HPDE6-E6E7 (cell line): ENCODE results near the gene ZMYND8.
"Not testable (repeated sequence)": the region's sequence is repeated elsewhere in the genome, so short reads cannot be mapped to it uniquely, and the experiment has no call there.

Experiments used
- DNase-seq: peaks from one replicate; pipeline ENCODE4 v3.0.0; 2011; ENCODE audit warnings: missing footprints; ENCODE audit errors: extremely low spot score

The ZMYND8 gene

DNA sequence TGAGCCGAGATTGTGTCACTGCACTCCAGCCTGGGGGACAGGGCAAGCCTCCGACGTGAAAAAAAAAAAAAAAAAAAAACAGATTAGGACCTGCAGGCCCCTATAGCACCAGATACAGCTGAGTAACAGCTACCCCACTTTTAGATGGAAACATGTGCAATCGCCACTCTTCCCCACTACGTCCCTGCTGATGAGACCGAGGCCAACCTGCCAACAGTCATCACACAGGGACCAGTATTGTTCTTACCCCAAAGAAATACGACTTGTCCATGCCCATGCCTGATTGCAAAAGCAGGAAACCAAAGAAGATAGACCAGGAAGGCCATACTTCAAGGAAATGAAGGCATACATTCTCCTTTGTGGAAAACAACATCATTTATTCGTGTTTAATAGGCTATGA, 45.8 kb downstream of the ZMYND8 start:
- no peak for DNase-seq

GRCh38 chr20:47309806-47310426, 46.6 kb downstream of the ZMYND8 start:
- no peak for DNase-seq

DNA sequence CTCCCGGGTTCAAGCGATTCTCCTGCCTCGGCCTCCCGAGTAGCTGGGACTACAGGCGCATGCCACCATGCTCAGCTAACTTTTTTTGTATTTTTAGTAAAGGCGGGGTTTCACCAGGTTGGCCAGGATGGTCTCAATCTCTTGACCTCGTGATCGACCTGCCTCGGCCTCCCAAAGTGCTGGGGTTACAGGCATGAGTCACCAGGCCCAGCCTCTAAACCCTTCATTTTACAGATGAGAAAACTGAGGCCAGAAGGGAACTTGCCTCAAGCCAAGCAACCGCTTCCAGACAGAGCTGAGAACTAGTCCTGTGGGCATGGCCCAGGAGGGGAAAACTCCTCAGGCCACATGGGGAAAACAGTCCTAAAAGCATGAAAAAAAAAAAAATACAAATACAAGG, 47.1 kb downstream of the ZMYND8 start:
- no peak for DNase-seq

DNA sequence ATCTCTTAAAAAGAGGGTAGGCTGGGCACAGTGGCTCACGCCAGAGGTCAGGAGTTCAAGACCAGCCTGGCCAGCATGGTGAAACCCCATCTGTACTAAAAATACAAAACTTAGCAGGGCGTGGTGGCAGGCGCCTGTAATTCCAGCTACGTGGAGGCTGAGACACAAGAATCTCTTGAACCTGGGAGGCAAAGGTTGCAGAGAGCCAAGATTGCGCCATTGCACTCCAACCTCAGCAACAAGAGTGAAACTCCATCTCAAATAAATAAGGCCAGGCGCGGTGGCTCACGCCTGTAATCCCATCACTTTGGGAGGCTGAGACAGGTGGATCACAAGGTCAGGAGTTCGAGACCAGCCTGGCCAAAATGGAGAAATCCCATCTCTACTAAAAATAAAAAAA, 48.9 kb downstream of the ZMYND8 start:
- DNase-seq: not testable (repeated sequence)

DNA sequence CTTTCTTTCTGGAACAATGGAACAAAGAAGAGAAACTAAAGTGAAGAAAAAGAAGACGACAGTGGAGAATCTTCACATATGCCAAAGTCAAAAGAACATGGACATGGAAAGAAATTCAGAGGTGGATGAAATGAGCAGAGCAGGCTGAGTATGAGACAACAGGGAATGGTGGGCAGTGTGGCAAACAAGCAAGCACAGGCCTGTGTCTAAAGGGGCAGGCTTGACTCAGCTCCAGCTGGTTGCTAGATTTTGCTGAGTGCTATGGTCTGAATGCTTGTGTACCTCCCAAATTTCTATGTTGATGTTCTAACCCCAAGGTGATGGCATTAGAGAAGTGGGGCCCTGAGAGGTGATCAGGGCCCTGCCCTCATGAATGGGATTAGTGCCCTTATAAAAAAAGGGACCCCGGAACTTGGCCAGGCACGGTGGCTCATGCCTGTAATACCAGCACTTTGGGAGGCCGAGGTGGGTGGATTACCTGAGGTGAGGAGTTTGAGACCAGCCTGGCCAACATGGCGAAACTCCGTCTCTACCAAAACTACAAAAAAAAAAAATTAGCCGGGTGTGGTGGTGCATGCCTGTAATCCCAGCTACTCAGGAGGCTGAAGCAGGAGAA, 49.6 kb downstream of the ZMYND8 start:
- DNase-seq: no peak

DNA sequence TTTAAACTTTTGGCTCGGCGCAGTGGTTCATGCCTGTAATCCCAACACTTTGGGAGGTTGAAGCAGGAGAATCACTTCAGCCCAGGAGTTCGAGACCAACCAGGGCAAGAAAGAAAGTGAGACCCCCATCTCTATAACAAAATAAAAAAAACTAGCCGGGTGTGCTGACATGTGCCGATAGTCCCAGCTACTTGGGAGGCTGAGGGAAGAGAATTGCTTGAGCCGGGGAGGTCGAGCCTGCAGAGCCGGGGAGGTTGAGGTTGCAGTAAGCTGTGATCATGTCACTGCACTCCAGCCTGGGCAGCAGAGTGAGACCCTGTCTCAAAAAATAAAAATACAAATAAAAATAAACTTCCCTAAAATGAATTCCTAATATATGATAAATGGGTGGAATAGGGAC, 50.4 kb downstream of the ZMYND8 start:
- DNase-seq: no peak

GRCh38 chr20:47305667-47306066, 50.8 kb downstream of the ZMYND8 start:
- DNase-seq: no peak

GRCh38 chr20:47304287-47304686, 52.2 kb downstream of the ZMYND8 start:
- DNase-seq: no peak

DNA sequence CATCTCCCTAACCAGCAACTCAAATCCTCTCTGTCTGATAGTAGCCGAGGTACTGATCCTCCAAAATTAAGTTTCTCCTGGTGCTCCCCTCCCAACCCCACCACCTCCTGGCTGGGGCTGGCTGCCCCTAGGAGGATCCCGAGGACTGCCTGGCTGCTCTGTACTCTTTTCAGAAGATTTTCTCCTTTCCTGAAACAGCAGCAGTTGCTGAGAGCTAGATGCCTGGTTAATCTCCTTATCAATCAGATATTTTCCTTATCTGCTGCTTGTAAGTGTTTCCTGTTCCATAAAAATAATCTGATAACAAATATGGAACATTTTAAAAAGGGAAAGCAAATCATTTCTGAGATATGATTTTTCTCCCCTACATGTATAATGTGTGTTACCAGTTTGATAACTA, 52.8 kb downstream of the ZMYND8 start:
- DNase-seq: no peak

GRCh38 chr20:47300071-47300470, 56.4 kb downstream of the ZMYND8 start:
- DNase-seq: no peak

DNA sequence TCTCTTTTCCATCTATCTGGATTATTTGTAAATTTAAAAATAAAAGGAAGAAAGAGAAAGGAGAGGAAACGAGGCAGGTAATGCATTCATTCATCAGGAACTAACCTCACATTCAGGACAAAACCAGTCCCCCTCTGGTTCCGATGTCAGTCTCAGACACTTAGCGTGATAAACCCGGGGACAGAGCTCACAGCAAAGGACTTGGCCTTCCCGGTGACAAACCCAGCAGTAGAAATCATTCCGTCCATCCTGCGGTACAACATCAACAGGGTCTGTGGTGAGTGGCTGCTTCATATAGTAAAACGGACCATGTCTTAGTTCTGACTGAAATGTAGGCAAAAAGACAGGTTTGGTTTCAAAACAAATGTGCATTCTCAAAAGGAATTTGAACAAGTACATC, 57.9 kb downstream of the ZMYND8 start:
- DNase-seq: no peak

DNA sequence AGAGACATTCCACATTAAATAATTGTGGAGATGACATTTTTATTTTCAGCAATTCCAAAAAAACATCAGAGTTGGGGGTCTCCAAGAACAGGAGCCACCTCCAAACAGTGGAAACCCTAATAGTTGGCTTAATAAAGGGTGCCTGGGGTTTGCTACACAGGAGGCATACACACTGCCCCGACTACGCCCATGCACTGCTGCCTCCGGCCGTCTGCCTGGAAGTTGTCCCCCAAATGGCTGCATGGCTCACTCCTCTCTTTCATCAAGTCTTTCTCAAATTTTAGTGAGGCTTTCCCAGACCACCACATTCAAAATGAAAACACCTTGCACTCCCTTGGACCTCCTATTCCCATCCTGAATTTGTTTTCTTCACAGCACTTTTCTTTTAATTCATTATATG, 58.8 kb downstream of the ZMYND8 start:
- DNase-seq: no peak

DNA sequence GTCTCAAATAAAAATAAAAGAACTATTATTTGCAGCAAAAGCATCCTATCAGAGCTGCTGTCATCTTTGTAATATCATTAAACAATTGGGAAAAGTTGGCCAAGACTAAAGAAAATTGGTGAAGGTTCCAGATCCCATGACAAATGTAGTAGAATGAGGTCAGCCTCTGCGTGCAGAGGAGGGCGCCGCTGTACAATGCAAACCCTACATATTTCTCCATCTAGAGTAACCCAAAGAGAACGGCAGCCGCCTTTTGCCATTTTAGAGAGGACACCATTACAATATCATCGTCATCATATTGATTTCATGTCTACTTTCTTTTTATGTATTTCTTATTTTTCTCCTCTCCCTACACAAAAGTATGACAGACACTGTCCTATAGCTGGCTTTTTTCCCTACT, 59.5 kb downstream of the ZMYND8 start:
- DNase-seq: no peak

DNA sequence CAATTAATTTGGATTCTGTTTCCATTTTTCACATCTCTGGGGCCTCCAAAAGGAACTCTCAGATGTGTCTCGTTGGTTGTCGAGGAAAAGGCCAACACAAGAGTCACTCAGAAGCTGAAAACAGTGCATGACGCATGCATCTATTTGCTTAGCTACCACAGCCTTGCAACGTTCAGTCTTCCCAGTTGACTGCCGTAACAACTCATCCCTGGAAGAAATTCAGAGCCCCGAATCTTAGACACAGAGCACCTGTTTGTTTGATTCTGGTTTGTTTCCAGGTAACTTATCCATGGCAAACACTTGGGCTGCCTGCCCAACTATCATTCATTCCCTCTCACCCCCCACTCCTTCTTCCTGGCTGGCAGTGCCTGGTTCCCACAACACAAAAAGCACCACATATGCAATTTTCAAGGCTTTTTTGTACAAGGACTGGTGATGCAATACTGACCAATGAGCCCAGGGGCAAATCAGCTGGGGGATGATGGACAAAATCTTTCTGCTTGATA, 60.5 kb downstream of the ZMYND8 start:
- no peak for DNase-seq

- no peak for DNase-seq
Observed at GRCh38 chr20:47295129-47295813, 61.2 kb downstream of the ZMYND8 start.

DNA sequence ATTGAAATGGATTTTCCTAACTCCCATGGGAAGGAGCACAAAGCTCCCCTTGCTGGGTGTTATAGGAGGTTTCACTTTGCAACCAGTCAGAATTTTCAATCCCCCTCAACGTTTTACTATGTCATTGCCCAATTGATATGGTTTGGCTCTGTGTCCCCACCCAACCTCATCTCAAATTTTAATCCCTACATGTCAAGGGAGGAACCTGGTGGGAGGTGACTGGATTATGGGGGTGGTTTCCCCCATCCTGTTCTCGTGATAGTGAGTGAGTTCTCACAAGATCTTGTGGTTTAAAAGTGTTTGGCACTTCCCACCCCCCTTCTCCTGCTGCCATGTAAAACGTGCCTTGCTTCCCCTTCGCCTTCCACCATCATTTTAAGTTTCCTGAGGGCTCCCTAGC, 62.9 kb downstream of the ZMYND8 start:
- no peak for DNase-seq

GRCh38 chr20:47292581-47292980, 63.9 kb downstream of the ZMYND8 start:
- no peak for DNase-seq

DNA sequence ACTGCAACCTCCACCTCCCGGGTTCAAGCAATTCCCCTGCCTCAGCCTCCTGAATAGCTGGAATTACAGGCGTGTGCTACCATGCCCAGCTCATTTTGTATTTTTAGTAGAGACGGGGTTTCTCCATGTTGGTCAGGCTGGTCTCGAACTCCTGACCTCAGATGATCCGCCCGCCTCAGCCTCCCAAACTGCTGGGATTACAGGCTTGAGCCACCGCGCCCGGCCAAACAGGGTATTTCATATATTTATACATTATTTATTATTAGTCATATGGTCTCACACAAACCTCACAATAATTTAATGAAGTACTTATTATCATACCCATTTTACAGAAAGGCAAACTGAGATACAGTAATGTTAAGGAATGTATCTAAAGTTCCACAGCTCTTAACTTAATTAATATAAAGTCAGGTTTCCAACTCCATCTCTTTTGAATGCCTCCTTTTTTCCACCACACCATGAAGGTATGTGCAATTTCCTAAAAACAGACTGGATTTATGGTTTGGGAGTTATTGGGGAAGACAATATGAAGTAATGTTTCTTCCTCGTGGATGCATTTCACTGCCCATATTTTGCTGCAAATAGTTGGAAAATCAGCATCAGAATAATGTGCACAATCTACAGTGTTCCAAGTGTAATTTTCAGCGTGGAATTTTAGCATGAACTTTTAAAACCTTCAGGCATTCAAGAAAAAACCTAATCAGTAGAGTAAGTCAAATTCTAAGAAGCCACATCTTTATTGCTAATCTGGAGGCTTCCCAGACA, 65.7 kb downstream of the ZMYND8 start:
- no peak for DNase-seq

GRCh38 chr20:47290008-47290407, 66.5 kb downstream of the ZMYND8 start:
- DNase-seq: no peak

GRCh38 chr20:47289096-47289495, 67.4 kb downstream of the ZMYND8 start:
- DNase-seq: no peak

- DNase-seq: not testable (repeated sequence)
Observed at GRCh38 chr20:47288530-47288929, 68.0 kb downstream of the ZMYND8 start.

- no peak for DNase-seq
Observed at GRCh38 chr20:47287609-47288144, 68.8 kb downstream of the ZMYND8 start.
